GM12878 (cell line): ENCODE data around the gene CKMT2. TPM values are rescaled to one million over a fixed set of nuclear protein-coding genes. Genes with fewer than 3 reads are reported as not detected.

ENCODE experiments used
- ATAC-seq: fragments of 200-7000 bp; cut with Tn5 transposase; 3 replicates; pipeline ENCODE4 v1.9.1; 2020; ENCODE audit warnings: mild to moderate bottlenecking, moderate library complexity
- BruUV-seq: library from RNA; stranded (reverse); fragments of 400-500 nt; replicated peaks from 2 replicates; lab custom pipeline; 2021; lab: Mats Ljungman, UMichigan
- CTCF ChIA-PET: fragments of 300-600 bp; sonication (Branson Sonifier 250); formaldehyde crosslinking; extraction: SDS; loops from one replicate; lab custom pipeline; 2021; ENCODE audit warnings: inconsistent platforms; lab: Yijun Ruan, JAX
- POLR2A ChIA-PET: fragments of 350-600 bp; formaldehyde crosslinking; extraction: SDS; loops from one replicate; lab custom pipeline; 2021; ENCODE audit warnings: inconsistent platforms; lab: Charles Lee
- RAD21 ChIA-PET: fragments of 300-600 bp; sonication (Branson Sonifier 250); formaldehyde crosslinking; loops from one replicate; lab custom pipeline; 2023; ENCODE audit warnings: antibody characterized with exemption; ENCODE audit not compliant: unreplicated experiment; lab: Charles Lee
- SMC1A ChIA-PET: fragments of 300-600 bp; sonication (Branson Sonifier 250); formaldehyde crosslinking; loops from one replicate; lab custom pipeline; 2023; ENCODE audit not compliant: unreplicated experiment, uncharacterized antibody; lab: Charles Lee
- DNase-seq: peaks from one replicate; pipeline ENCODE4 v3.0.0-alpha.2; 2011; ENCODE audit warnings: low read depth, low spot score
- FAIRE-seq: peaks from 3 replicates; lab custom pipeline; 2011; peaks lifted over from hg19 to GRCh38; lab: Jason Lieb, UNC
- H2AFZ ChIP-seq: 2 replicates; pipeline ENCODE4 v1.6.0; 2011; ENCODE audit warnings: low read depth, low read length, control low read depth; ENCODE audit not compliant: control insufficient read depth
- H3K27ac ChIP-seq: 2 replicates; pipeline ENCODE4 v1.5.1; 2011; ENCODE audit warnings: control low read depth; ENCODE audit not compliant: control insufficient read depth, insufficient read depth
- H3K27me3 ChIP-seq, 2 experiments: replicated peaks in 1 of 2; 2 replicates each; pipeline versions ENCODE4 v1.6.0 to v1.6.1; 2011; ENCODE audit warnings: low read length in 1 of 2; ENCODE audit not compliant: control insufficient read depth in 2 of 2, insufficient read depth in 2 of 2
- H3K36me3 ChIP-seq, 2 experiments: 2 replicates each; pipeline ENCODE4 v1.5.1; 2011; ENCODE audit warnings: low read length in 1 of 2; ENCODE audit not compliant: control insufficient read depth in 2 of 2, insufficient read depth in 2 of 2
- H3K4me1 ChIP-seq: 2 replicates; pipeline ENCODE4 v1.6.1; 2011; ENCODE audit warnings: mild to moderate bottlenecking, low read length, moderate library complexity, mixed read lengths; ENCODE audit not compliant: control insufficient read depth, insufficient read depth
- H3K4me2 ChIP-seq: 2 replicates; pipeline ENCODE4 v1.6.0; 2011; ENCODE audit warnings: control low read depth; ENCODE audit not compliant: control insufficient read depth, insufficient read depth
- H3K4me3 ChIP-seq: fragments of 200-600 bp; sonication (generic); 2 replicates; pipeline ENCODE4 v1.5.1; 2016
- H3K79me2 ChIP-seq: 2 replicates; pipeline ENCODE4 v1.6.0; 2011; ENCODE audit warnings: low read length; ENCODE audit not compliant: control insufficient read depth, insufficient read depth
- H3K9ac ChIP-seq: 2 replicates; pipeline ENCODE4 v1.8.0; 2011; ENCODE audit warnings: low read length, control low read depth, mixed read lengths; ENCODE audit not compliant: control insufficient read depth, insufficient read depth
- H3K9me3 ChIP-seq: replicated peaks from 3 replicates; pipeline ENCODE4 v1.5.1; 2011; ENCODE audit warnings: mild to moderate bottlenecking, low read length; ENCODE audit not compliant: control insufficient read depth, insufficient read depth
- H4K20me1 ChIP-seq: 2 replicates; pipeline ENCODE4 v1.6.0; 2011; ENCODE audit not compliant: control insufficient read depth, insufficient read depth
- CBX5 ChIP-seq: sonication (generic); IDR thresholded peaks from 2 replicates; pipeline ENCODE4 v1.6.1; 2016; ENCODE audit warnings: low read depth, moderate library complexity, mild to moderate bottlenecking, inconsistent platforms
- CHD1 ChIP-seq: IDR thresholded peaks from 2 replicates; pipeline ENCODE4 v1.6.1; 2012; ENCODE audit warnings: low read depth, low read length, improper control_type of control experiment
- FOXM1 ChIP-seq: IDR thresholded peaks from 2 replicates; pipeline ENCODE4 v1.6.1; 2012; ENCODE audit warnings: low read depth, mild to moderate bottlenecking, inconsistent platforms, low read length, moderate library complexity
- GABPA ChIP-seq: IDR thresholded peaks from 2 replicates; pipeline ENCODE4 v1.6.1; 2014; ENCODE audit warnings: antibody characterized with exemption, low read depth, mild to moderate bottlenecking, inconsistent platforms
- IRF4 ChIP-seq: IDR thresholded peaks from 2 replicates; pipeline ENCODE4 v1.6.1; 2011; ENCODE audit warnings: low read depth, low read length
- MTA2 ChIP-seq: fragments of 450-650 bp; IDR thresholded peaks from 2 replicates; pipeline ENCODE4 v1.6.1; 2016; ENCODE audit warnings: low read depth, mild to moderate bottlenecking, moderate library complexity
- MXI1 ChIP-seq: fragments of 150-350 bp; IDR thresholded peaks from 2 replicates; pipeline ENCODE4 v1.6.1; 2011; ENCODE audit warnings: low read depth, mild to moderate bottlenecking, inconsistent platforms, low read length, improper control_type of control experiment
- PML ChIP-seq: IDR thresholded peaks from 2 replicates; pipeline ENCODE4 v1.6.1; 2012; ENCODE audit warnings: low read length, inconsistent platforms
- POLR2AphosphoS2 ChIP-seq: IDR thresholded peaks from 2 replicates; pipeline ENCODE4 v1.6.1; 2011; ENCODE audit warnings: low read depth, mild to moderate bottlenecking, low read length, improper control_type of control experiment, moderate library complexity
- RAD21 ChIP-seq: IDR thresholded peaks from 2 replicates; pipeline ENCODE4 v1.6.1; 2011; ENCODE audit warnings: mild to moderate bottlenecking, low read depth, low read length, moderate library complexity; ENCODE audit not compliant: insufficient read depth
- RUNX3 ChIP-seq: IDR thresholded peaks from 2 replicates; pipeline ENCODE4 v1.6.1; 2012; ENCODE audit warnings: low read length, inconsistent platforms
- SIX5 ChIP-seq: IDR thresholded peaks from 2 replicates; pipeline ENCODE4 v1.6.1; 2011; ENCODE audit warnings: mild to moderate bottlenecking, low read depth, low read length, moderate library complexity; ENCODE audit not compliant: severe bottlenecking
- SREBF1 ChIP-seq: IDR thresholded peaks from 2 replicates; pipeline ENCODE4 v1.6.1; 2012; ENCODE audit warnings: mild to moderate bottlenecking, low read length
- TCF7 ChIP-seq: IDR thresholded peaks from 2 replicates; pipeline ENCODE4 v1.6.1; 2014; ENCODE audit warnings: antibody characterized with exemption, borderline replicate concordance
- WGBS: methylation state at CpG from one replicate; pipeline ENCODE4 v1.1.6; 2016; ENCODE audit warnings: low lambda C conversion rate; ENCODE audit not compliant: insufficient replicate concordance, insufficient coverage; ENCODE audit errors: missing lambda C conversion rate; 5-methylcytosine and 5-hydroxymethylcytosine counted together
- in situ Hi-C: fragments of 300-500 bp; cut with MboI; formaldehyde crosslinking; loops from 9 replicates; pipeline ENCODE4 v1.14.3; 2018; ENCODE audit warnings: mixed read lengths
- intact Hi-C: fragments of 100-400 bp; cut with micrococcal nuclease; formaldehyde crosslinking; loops from one replicate; pipeline ENCODE4 v1.14.2; 2022; ENCODE audit not compliant: unreplicated experiment
- polyA plus RNA-seq, 11 experiments: library from polyadenylated mRNA; depleted of rRNA in 4 of 11; unstranded in 6 of 11; stranded (reverse) in 5 of 11; fragments of >200 nt; fragmentation: Nextera tagmentation in 4 of 11; fragmentation: Illumina TruSeq in 1 of 11; extraction: Ambion mirVana in 4 of 11; extraction: Trizol in 1 of 11; gene quantifications; 1 replicate in 1 of 11; 2 replicates in 10 of 11; pipeline versions ENCODE4 v1.2.1 to v1.2.3, GENCODE V29; 2011 to 2016; ENCODE audit warnings: inconsistent platforms in 2 of 11, missing spikeins in 2 of 11, low read depth in 1 of 11
- total RNA-seq, 4 experiments: library from RNA; depleted of rRNA in 3 of 4; stranded (reverse); fragments of >200 nt in 3 of 4; fragmentation: Illumina TruSeq in 1 of 4; extraction: Trizol in 1 of 4; gene quantifications; 2 replicates each; pipeline versions ENCODE4 v1.2.1 to v1.2.3, GENCODE V29; 2013 to 2021
- TF ChIP-seq, protein P1 (sequence below): fragments of 450-650 bp; IDR thresholded peaks from 2 replicates; pipeline ENCODE4 v1.6.1; 2017; ENCODE audit warnings: mild to moderate bottlenecking, moderate library complexity

Gene CKMT2
- total and polyA plus RNA-seq, 10 of the 15 experiments (the other 5 are each of a cell fraction or from before 2014, with no cell fraction given) = 0.70 to 1.2 TPM; not detected in 8

GRCh38 chr5:81195335-81195929, 37.7 kb upstream of the CKMT2 start:
- Histone ChIP-seq H3K36me3 (no peaks in the 10 kb centered on the region), H2AFZ (no peak overlapping the region), H3K4me3 (no peak overlapping the region), H3K9ac (no peak overlapping the region), H4K20me1 (no peaks in the 10 kb centered on the region), H3K4me2 (no peak overlapping the region), H3K79me2 (no peaks in the 10 kb centered on the region), H3K27ac (no peak overlapping the region), H3K9me3 (no peaks in the 10 kb centered on the region), H3K27me3 (no peaks in the 10 kb centered on the region; a peak in 1 of 4 replicates), H3K4me1 (no peaks in the 10 kb centered on the region)
- in situ Hi-C loops = no loop called here
- BruUV-seq = no TSS peak
- intact Hi-C loops = loop anchor here (2.0 to 5.0 kb wide), 2 partner anchors 713 to 849 kb away; no protein-coding TSS in a partner anchor
- 63% methylated on average over 5 of the region's 5 CpGs for WGBS
- ChIA-PET SMC1A (interaction anchor here (0.6 to 1.8 kb wide), 11 partner anchors 9 to 508 kb away, joined by 3 to 7 read pairs (median 3); no protein-coding TSS in a partner anchor), CTCF (interaction anchor here (0.5 to 4.8 kb wide), 29 partner anchors 8 to 971 kb away, joined by 3 to 25 read pairs (median 4); no protein-coding TSS in a partner anchor), RAD21 (interaction anchor here (1.0 to 2.0 kb wide), 7 partner anchors 12 to 507 kb away, joined by 3 to 9 read pairs (median 4); no protein-coding TSS in a partner anchor), POLR2A (interaction anchor here (0.9 kb wide), 1 partner anchor 12 kb away, joined by 3 read pairs; no protein-coding TSS in a partner anchor)
- ATAC-seq (no peak), DNase-seq (no peak), FAIRE-seq (no peak)
- no peak for TF ChIP-seq SIX5
- TF ChIP-seq MXI1 = no peak
- TF ChIP-seq, protein P1, sequence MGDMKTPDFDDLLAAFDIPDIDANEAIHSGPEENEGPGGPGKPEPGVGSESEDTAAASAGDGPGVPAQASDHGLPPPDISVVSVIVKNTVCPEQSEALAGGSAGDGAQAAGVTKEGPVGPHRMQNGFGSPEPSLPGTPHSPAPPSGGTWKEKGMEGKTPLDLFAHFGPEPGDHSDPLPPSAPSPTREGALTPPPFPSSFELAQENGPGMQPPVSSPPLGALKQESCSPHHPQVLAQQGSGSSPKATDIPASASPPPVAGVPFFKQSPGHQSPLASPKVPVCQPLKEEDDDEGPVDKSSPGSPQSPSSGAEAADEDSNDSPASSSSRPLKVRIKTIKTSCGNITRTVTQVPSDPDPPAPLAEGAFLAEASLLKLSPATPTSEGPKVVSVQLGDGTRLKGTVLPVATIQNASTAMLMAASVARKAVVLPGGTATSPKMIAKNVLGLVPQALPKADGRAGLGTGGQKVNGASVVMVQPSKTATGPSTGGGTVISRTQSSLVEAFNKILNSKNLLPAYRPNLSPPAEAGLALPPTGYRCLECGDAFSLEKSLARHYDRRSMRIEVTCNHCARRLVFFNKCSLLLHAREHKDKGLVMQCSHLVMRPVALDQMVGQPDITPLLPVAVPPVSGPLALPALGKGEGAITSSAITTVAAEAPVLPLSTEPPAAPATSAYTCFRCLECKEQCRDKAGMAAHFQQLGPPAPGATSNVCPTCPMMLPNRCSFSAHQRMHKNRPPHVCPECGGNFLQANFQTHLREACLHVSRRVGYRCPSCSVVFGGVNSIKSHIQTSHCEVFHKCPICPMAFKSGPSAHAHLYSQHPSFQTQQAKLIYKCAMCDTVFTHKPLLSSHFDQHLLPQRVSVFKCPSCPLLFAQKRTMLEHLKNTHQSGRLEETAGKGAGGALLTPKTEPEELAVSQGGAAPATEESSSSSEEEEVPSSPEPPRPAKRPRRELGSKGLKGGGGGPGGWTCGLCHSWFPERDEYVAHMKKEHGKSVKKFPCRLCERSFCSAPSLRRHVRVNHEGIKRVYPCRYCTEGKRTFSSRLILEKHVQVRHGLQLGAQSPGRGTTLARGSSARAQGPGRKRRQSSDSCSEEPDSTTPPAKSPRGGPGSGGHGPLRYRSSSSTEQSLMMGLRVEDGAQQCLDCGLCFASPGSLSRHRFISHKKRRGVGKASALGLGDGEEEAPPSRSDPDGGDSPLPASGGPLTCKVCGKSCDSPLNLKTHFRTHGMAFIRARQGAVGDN = no peak
- no peak for TF ChIP-seq PML
- no peak for TF ChIP-seq GABPA
- no peak for TF ChIP-seq CBX5
- no peak for TF ChIP-seq FOXM1
- TF ChIP-seq IRF4 = no peak
- no peak for TF ChIP-seq SREBF1
- TF ChIP-seq MTA2 = no peak
- TF ChIP-seq RAD21 = no peak
- TF ChIP-seq RUNX3 = no peak
- TF ChIP-seq CHD1 = no peak
- TF ChIP-seq TCF7 = no peak
- TF ChIP-seq POLR2AphosphoS2 = no peak
